DMS 273 (cell line): Measurements from ENCODE around the gene EYS.
"Not testable (repeated sequence)": the region's sequence is repeated elsewhere in the genome, so short reads cannot be mapped to it uniquely, and the experiment has no call there.

ENCODE experiments used
- DNase-seq: peaks from one replicate; lab custom pipeline; 2025; ENCODE audit not compliant: unreplicated experiment; lab: John Stamatoyannopoulos, UW

EYS gene

DNA sequence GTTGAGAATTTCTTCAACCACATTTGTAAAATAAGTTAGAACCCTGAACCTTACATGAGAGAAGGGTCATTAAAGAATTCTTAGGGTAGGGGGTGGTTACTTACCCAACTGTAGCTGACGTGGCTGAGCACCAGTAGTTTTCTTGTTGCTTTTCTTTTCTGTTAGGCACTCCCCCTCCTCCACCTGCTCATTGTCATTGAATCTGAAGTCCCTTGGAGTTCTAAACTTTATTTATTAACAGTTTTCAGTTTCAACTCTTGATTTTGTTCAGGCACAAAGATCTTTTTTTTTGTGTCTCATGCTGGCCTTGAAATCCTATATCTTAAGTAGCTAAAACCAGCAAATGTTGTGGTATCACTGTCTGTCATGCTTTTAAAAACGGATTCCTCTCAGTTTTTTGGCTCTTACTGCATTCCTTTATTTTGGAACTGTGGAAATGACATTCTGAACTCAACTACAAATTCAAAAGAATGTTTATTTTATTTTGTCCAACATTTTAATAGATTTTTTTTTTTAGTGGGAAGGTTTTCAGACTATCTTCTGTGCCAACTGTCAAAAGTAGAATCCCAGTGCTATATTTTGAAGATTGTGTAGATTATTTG, 1606.2 kb downstream of the EYS start:
- DNase-seq: no peak

DNA sequence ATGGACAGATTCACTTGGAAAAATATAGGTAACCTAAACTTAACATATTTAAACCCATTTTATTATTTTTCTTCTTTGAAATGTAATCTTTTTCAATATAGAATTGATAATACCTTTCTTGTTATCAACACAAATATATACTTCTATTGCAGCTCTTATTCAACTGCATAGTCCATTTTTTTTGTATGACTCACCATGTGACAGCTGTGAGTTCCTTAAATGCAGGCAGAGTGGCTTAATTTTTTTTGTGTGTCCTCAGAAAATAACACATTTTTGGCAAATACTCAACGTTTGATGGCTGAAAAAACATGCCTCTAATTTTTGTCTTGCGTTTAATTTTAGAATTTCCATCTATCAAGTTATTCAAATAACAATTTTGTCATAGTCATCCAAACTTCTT, 1616.7 kb downstream of the EYS start:
- DNase-seq: no peak

DNA sequence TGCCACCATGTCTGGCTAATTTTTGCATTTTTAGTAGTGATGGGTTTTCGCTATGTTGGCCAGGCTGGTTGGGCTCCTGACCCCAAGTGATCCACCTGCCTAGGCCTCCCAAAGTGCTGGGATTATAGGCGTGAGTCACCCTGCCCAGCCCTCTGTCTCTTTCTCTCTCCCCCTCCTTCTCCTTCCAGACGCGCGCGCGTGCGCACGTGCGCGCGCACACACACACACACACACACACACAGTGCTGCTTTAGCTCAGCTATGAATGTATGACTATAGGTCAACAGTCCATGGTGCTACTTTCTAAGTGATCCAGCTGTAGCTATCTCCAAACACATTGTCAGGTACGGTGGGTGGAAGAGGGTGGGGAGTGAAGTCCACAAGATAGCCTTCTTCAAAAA, 1621.9 kb downstream of the EYS start:
- no peak for DNase-seq

DNA sequence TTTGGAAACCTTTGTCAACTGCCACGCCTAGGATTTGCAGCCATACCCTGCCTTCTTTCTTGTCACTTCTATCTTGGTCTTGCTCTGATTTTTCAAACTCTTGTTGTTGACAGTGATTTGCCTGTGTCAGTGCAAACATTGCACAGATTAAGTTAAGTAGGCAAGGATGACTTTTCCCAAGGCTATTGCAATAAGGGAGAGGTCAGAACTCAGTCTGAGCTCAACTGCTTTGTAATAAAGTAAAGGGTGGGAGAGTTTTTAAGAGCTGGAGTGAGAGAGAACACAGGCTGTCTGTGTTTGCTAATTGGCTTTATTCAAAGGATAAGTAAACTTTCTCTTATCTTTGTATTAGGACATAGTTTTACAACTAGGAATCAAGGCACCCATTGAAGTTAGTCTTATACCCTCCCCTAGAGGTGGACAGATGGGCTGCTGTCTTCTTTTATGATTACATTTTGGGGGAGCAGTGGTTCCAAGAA, 1622.8 kb downstream of the EYS start:
- DNase-seq: no peak

DNA sequence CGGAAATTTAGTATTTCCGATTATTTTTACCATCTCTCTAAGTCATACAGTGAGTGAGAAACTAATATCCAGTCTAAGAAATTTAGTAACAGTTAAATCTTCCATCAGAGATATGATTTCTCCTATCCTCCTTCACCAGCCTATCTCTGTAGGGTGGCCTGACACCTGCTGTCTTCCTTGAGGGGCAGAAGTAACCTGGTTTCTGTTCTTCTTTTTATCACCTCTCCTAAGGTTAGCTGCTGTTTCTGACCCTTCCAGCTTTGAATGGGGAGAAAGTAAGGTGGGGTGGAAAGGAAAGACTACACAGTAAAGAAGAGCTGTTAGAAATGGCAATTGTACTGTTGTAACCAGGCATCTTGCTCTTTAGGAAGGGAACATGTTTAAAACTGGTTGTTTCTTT, 1623.8 kb downstream of the EYS start:
- no peak for DNase-seq

DNA sequence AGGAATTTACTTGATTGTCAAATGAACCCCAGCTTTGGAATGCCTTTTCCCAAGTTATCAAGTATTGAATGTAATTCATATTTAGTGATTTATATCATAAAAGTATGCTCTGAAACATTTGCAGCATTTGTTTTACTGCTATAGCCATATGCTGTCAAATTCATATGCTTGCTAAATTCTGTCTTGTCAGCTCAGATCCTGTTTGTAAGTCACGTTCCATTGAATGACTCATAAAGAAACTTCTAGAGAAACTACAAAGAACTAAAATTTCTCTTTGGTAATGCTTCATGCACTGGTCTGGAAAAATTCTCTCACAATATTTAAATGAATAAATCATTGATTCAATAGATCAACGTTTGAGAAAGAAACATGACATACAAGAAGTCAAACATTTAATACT, 1625.6 kb downstream of the EYS start:
- no peak for DNase-seq

DNA sequence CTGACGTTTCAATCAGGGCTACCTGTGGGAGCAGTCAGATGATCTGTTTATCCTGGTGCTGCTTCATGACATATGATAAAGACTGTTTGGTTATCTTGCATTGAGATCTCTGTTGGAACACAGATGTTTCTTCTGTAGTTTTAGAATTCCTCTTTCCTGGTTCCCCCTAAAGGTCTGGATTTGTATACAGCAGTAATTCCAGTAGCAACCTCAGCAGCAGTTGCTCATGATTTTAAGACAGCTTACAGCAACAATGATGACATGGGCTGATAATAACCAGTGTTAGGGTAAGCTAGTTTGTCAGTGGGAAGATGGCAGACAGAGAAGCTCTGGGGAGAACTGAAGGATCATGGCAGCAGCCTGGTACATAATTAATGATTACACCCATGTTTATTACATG, 1632.0 kb downstream of the EYS start:
- DNase-seq: no peak

DNA sequence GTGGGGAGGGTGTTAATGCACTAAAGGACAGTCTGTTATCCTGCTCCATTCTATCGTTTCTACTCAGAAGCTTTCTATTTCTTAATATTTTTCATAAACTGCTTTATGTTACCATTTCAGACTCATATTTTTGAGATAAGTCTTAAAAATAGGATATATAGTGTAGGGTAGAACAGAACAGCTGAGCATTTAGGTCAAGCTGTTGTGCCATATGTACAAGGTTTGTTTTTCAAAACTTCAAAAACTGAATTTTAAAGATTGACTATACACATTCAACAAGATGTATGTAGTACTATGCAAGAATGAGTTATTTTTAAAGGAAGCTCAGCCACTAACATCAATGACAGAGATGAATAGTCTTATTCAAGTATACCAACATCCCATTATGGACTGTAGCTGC, 1634.3 kb downstream of the EYS start:
- no peak for DNase-seq

DNA sequence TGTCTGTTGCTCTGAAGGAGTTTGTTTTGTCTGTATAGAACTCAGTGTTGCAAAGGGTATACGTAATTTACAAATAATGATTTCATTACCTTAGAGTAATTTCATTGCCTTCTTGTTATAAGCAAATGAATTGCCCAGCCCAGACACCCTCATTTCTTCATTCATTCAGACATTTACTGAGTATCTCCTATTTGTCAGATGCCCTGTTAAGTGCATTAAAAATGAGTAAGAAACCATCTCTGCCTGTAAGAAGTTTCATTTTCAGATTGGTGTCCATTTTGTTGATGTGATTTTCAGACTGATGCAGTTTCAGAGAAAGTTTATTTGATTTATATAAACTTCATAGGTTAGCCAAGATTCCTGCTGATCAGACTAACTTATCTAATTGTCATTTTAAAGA, 1642.1 kb downstream of the EYS start:
- no peak for DNase-seq

DNA sequence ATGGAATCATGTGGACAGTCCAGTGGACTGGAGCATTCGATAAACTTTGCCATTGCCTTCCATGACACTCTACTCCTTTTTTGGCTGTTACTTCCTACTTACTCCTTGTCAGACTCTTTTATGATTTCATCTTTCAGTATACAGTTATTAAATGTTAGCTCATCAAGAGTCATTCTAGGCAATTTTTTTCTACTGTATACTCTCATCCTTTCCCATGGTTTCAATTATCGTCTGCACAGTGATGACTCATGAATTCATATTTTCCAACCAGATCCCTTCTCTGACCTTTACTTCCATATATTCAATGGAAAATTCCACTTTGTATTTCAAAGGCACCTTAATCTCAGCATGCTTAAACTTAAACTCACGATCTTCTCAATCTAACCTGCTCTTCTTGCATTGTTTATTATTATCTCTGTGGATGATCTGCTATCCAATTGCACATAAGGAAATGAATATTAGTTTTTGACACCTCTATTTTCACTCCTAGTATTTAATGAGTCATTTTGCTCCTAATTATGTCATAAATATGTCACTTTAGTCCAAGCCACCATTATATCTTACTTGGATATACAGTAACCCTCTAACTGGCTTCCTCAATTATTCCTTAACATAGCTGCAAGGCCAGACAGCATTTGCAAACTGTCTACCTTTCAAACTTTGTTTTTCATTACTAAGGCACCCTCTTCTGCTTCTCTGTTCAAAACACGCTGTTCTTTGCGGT, 1643.9 kb downstream of the EYS start:
- no peak for DNase-seq

DNA sequence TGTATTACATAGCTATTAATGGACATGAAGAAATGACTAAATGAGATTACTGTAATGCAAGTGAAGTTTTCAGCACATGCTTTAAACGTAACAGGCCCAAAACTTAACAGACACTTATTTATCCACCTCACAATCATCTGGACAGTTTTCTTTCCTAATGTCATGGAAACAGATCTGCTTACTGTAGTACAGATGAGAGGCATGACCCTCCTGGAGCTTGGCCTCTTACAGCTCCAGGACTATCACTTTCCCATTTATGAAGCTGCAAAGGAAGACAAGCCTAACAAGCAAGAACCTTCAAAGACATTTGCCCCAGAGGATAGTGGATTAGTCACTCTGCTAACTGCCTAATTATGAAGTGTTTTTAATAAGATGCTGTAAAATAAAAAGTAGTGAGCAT, 1652.2 kb downstream of the EYS start:
- no peak for DNase-seq

DNA sequence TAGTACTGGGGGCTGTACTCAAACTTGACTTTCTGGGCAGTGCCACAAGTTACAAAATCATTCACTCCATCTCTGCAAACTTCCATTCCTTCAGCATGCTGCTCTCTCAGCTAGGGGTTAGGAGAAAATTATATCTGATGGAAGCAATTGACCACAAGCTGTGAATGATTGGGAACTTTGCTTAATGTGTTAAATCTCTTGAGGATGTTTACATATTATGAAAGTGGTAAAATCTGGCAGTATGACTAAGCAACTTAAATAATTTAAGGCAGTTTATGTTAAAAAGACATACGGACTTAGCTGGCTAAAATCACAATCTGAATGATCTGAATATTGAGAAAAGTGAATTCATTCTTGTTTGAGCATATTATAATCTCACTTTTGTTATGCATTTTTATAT, 1656.4 kb downstream of the EYS start:
- no peak for DNase-seq

DNA sequence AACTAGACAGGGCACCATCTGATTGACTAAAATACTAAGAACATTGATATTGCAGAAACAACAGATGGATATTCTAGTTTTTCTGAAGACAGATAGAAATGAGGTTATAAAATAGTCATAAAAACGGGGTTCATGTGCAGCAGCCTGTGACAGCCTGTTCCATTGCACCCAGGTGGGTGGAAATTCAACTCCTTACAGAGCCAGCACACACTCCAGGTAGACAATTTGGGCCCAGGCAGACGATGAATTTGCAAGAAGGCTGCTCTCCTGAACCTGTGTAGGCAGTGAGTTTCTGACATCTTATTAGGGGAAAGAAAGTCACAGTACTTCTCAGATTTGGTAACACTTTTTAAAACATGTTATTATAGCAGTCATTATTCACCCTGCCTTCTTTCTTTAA, 1657.3 kb downstream of the EYS start:
- no peak for DNase-seq

DNA sequence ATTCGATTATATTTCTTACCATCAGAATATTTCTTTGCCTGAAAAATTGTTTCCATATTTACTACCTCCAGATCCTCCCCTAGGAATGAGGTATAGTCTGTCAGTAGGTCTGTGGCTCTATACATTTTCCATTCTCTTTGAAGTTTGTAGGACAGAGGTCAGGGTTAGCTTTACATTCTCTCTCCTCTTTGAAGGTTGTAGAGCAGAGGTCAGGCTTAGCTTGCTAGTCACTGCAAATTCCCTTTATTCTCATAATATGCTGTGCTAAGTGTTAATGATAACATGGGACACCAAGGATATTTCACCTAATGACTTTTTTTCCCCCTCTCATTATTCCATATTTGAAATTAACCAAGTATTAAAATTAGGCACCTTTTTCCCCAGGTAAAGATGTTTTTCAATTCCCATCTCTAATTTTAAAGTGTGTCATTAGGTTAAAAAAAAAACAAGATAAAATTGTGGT, 1660.2 kb downstream of the EYS start:
- DNase-seq: no peak

DNA sequence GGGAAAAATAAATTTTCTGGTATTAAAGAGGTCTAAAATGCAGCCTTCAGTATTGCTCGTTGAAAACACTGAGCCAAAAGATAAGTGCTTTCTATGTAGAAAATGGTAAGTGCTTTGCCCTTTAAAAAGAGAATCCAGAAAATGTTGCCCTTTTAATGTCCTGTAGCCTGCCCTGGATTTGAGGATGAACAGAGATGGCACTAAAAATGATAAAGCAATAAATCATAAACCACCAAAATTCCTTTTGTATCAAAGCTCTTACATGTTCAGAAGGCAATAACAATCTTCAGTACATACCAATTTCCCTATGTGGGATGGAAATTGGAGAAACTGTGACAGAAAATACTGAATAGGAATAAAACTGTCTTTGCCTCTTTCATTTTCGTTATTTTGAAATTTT, 1665.7 kb downstream of the EYS start:
- DNase-seq: no peak

DNA sequence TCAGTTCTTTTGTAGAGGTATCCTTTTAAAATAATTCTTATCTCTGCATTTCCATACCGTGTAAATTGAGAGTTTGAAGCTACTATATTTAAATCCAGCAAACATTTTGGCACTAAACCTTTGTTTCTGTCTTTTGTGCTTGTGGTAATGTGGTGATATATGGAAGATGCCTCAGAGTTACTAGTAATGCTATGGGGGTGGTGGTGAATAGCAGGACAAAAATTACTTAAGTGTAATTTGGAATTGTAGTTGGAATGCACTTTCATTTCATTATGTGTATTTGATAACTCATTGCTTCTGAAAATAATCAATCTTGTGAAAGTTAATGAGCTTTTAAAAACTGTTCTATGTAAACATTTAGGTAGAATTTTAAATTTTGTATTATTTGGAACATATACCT, 1666.9 kb downstream of the EYS start:
- no peak for DNase-seq

DNA sequence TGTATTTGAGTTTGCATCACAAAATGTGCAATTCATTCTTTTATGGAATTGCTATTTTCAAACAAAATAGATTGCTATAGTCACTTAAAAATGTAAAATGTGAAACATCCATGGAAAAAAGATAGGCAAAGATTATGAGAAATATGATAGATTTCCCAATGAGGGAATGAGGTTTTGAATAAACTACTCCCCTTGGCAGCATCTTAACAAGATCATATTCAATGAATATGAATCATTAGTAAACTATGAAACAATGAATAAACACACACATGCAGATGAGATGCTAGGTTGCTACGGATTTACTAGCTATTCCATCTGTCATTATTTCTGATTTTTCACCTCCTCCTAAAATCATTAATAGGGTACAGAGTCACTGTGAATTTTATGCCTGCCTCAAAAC, 1669.6 kb downstream of the EYS start:
- DNase-seq: no peak

DNA sequence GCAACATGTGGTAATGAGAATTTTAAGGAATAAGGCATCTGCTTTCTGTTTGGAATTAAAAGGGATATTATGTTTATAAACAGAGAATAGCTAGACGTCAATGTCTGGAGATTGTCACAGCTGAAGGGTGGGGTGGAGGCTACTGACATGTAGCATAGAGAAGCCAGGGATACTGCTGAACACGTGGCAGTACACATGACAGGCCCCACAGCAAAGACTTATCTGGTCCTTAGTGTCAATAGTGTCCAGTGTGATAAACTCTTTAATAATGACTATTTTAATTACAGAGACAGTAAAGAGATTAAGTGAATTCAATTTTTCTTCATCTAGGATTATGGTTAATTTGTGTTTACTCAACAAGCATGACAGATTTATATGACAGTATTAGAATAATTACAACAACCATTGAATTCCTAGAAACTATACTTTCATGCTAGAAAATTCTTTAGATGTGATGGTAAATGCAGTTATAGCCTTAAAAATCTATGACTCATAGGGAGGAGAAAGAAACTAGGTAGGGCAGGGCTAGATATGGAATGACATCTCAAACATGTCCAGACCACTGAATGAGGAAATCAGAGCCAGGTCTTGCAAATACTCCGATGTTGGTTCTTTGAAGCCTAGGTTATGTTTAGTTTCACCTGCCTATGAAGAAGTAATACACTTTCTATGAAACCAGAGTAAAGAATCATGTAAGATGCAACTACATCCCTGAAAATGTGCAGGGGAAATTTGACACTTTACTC, 1671.9 kb downstream of the EYS start:
- no peak for DNase-seq

DNA sequence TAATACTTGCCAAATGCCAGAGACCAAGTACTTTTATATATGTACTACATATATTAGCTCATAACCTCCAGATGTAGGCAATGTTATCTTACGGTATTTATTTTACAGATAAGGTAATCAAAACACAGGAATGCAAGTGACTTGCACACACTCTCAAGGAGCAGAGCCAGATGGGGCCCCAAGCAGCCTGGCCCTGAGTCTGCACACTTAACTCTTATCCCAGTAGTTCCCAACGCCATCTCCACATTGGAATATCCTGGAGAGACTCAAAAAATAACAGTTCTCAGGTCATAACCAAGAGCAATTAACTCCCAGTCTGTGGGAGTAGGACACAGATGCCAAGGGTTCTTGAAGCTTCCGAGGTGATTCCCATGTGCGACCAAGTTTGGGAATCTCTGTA, 1672.7 kb downstream of the EYS start:
- DNase-seq: no peak

DNA sequence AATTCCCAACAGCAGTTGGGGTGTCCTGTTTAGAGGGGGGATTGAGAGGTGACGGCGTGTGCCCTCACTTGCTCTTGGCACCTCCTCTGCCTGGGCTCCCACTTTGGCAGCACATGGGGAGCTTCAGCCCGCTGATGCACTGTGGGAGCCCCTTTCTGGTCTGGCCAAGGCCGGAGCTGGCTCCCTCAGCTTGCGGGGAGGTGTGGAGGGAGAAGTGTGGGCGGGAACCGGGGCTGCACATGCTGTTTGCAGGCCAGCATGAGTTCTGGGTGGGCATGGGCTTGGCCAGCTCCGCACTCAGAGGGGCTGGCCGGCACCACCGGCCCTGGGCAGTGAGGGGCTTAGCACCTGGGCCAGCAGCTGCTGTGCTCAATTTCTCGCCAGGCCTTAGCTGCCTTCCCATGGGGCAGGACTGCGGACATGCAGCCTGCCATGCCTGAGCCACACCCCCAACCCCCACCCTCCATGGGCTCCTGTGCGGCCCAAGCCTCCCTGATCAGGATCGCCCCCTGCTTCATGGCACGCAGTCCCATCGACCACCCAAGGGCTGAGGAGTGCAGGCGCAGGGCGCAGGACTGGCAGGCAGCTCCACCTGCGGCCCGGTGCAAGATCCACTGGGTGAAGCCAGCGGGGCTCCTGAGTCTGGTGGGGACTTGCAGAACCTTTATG, 1675.9 kb downstream of the EYS start:
- not testable (repeated sequence) for DNase-seq

DNA sequence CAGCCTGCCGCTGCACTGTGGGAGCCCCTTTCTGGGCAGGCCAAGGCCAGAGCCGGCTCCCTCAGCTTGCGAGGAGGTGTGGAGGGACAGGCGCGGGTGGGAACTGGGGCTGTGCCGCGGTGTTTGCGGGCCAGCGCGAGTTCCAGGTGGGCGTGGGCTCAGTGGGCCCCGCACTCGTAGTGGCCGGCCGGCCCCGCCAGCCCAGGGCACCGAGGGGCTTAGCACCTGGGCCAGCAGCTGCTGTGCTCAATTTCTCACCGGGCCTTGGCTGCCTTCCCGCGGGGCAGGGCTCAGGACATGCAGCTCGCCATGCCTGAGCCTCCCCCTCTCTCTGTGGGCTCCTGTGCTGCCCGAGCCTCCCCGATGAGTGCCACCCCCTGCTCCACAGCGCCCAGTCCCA, 1683.3 kb downstream of the EYS start:
- DNase-seq: no peak

DNA sequence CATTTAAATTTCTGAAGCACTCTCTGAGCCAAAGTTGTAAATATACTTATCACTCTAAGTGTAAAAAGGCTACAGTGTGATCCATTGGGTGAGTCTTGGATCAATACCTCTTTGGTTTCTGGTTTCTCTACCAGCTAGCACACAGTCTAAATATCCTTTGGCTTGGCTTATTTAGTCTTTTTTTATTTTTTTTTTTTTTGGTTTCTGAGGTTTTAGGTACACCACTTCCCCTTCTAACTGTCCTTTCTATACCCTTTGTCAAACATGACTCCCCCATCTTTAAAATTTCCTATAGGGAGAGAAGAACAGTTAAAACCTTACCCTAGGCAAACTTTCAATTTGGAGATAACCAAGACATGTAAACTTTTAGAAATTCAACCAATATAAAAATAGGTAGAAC, 1692.4 kb downstream of the EYS start:
- no peak for DNase-seq
